Activated CD4-positive, alpha-beta T cell treated with anti-CD3 and anti-CD28 coated beads, Interleukin-2, Interleukin-6, amounts not matched to agents 100 ng/mL and 50 ng/mL, durations not matched to agents 16 hours and 8 hours (primary cell): Measurements from ENCODE around the gene FGF14.
"Not testable (repeated sequence)": the region's sequence is repeated elsewhere in the genome, so short reads cannot be mapped to it uniquely, and the experiment has no call there.

Experiments used
- DNase-seq: peaks from one replicate; pipeline ENCODE4 v3.0.0-alpha.2; 2020

FGF14 gene

GRCh38 chr13:102117175-102117831 lies 284.5 kb downstream of the FGF14 start:
- no peak for DNase-seq

GRCh38 chr13:102103469-102103868 lies 298.4 kb downstream of the FGF14 start:
- no peak for DNase-seq

- DNase-seq, result no peak
Observed at GRCh38 chr13:102100234-102100633, 301.6 kb downstream of the FGF14 start.

GRCh38 chr13:102097708-102098107 lies 304.1 kb downstream of the FGF14 start:
- DNase-seq, result no peak

- DNase-seq, result not testable (repeated sequence)
Observed at GRCh38 chr13:102093288-102093687, 308.6 kb downstream of the FGF14 start.

- no peak for DNase-seq
Observed at GRCh38 chr13:102091231-102091630, 310.6 kb downstream of the FGF14 start.

GRCh38 chr13:102090532-102090931 lies 311.3 kb downstream of the FGF14 start:
- no peak for DNase-seq

GRCh38 chr13:102089722-102090121 lies 312.1 kb downstream of the FGF14 start:
- no peak for DNase-seq

- no peak for DNase-seq
Observed at GRCh38 chr13:102089177-102089576, 312.7 kb downstream of the FGF14 start.

- DNase-seq, result no peak
Observed at GRCh38 chr13:102073251-102073650, 328.6 kb downstream of the FGF14 start.

- no peak for DNase-seq
Observed at GRCh38 chr13:102071711-102072110, 330.1 kb downstream of the FGF14 start.

GRCh38 chr13:102068323-102068722 lies 333.5 kb downstream of the FGF14 start:
- DNase-seq, result not testable (repeated sequence)

GRCh38 chr13:102055090-102055779 lies 346.6 kb downstream of the FGF14 start:
- no peak for DNase-seq

- no peak for DNase-seq
Observed at GRCh38 chr13:102049853-102050252, 352.0 kb downstream of the FGF14 start.

- DNase-seq, result no peak
Observed at GRCh38 chr13:102045731-102046130, 356.1 kb downstream of the FGF14 start.

GRCh38 chr13:102042746-102043145 lies 359.1 kb downstream of the FGF14 start:
- no peak for DNase-seq

- no peak for DNase-seq
Observed at GRCh38 chr13:102041544-102041943, 360.3 kb downstream of the FGF14 start.

GRCh38 chr13:102040812-102041211 lies 361.0 kb downstream of the FGF14 start:
- no peak for DNase-seq

GRCh38 chr13:102039264-102039663 lies 362.6 kb downstream of the FGF14 start:
- DNase-seq, result no peak

GRCh38 chr13:102038787-102039186 lies 363.1 kb downstream of the FGF14 start:
- DNase-seq, result no peak

- DNase-seq, result no peak
Observed at GRCh38 chr13:102035969-102036368, 365.9 kb downstream of the FGF14 start.

- no peak for DNase-seq
Observed at GRCh38 chr13:102033857-102034331, 368.0 kb downstream of the FGF14 start.

GRCh38 chr13:102033386-102033785 lies 368.5 kb downstream of the FGF14 start:
- DNase-seq, result no peak

GRCh38 chr13:102028868-102029267 lies 373.0 kb downstream of the FGF14 start:
- no peak for DNase-seq

GRCh38 chr13:102028206-102028605 lies 373.6 kb downstream of the FGF14 start:
- no peak for DNase-seq
